Measurements from ENCODE around the gene ZNF486. TPM values are rescaled to one million over a fixed set of nuclear protein-coding genes. Genes with fewer than 3 reads are reported as not detected.
A peak's percentile ranks its signal among the peaks of the same experiment; 100 is the strongest.
"Not testable (repeated sequence)": the region's sequence is repeated elsewhere in the genome, so short reads cannot be mapped to it uniquely, and the experiment has no call there.

The ZNF486 gene
- total RNA-seq, 1 donor = 7.3 TPM

GRCh38 chr19:20243629-20244028 is 76.6 kb downstream of the ZNF486 start:
- TF ChIP-seq CTCF (IDR thresholded peaks at IDR 0.05; ENCODE audit: insufficient read depth, low read depth, low read length) = no peak
- no peak overlapping the region for H3K4me3 ChIP-seq (ENCODE audit: low read depth, low read length)
- no peak for DNase-seq (ENCODE audit: low read depth)

- DNase-seq (ENCODE audit: low read depth) = no peak
- TF ChIP-seq CTCF (IDR thresholded peaks at IDR 0.05; ENCODE audit: insufficient read depth, low read depth, low read length) = no peak
- H3K4me3 ChIP-seq (ENCODE audit: low read depth, low read length) = no peak overlapping the region
Observed at GRCh38 chr19:20244356-20244755, 77.3 kb downstream of the ZNF486 start.

- no peak overlapping the region for H3K4me3 ChIP-seq (ENCODE audit: low read depth, low read length)
- DNase-seq (ENCODE audit: low read depth) = no peak
- no peak for TF ChIP-seq CTCF (IDR thresholded peaks at IDR 0.05; ENCODE audit: insufficient read depth, low read depth, low read length)
Observed at GRCh38 chr19:20245309-20245708, 78.3 kb downstream of the ZNF486 start.

GRCh38 chr19:20247016-20247683 is 80.1 kb downstream of the ZNF486 start:
- DNase-seq (ENCODE audit: low read depth) = peak; percentile 23
- peak; percentile 41 for TF ChIP-seq CTCF (IDR thresholded peaks at IDR 0.05; ENCODE audit: insufficient read depth, low read depth, low read length)
- no peak overlapping the region for H3K4me3 ChIP-seq (ENCODE audit: low read depth, low read length)

- H3K4me3 ChIP-seq (ENCODE audit: low read depth, low read length); DNase-seq (ENCODE audit: low read depth): not testable (repeated sequence)
Observed at GRCh38 chr19:20248258-20248657, 81.2 kb downstream of the ZNF486 start.

Small RNA genes lying within 50 kb of the gene (small RNA-seq; reads per million reads assigned to genes)
- gene AC011447.4 = not detected

Other genes with a start within 250 kb of the ZNF486 start
- 0.86 and 1.3 TPM in 2 replicates for gene ZNF682, start 127.7 kb upstream of the ZNF486 start, total RNA-seq
- 0.86 and 0.97 TPM in 2 replicates for gene ZNF90, start 89.2 kb upstream of the ZNF486 start, total RNA-seq

Data from fibroblast of villous mesenchyme (primary cell).